GM18907 (cell line): ENCODE measurements around the gene CROCC2.
A peak's percentile ranks its signal among the peaks of the same experiment; 100 is the strongest.

Source experiments
- ATAC-seq: cut with Tn5 transposase; IDR thresholded peaks from one replicate; pipeline ENCODE4 v1.9.1; 2021; ENCODE audit warnings: mild to moderate bottlenecking, moderate library complexity; ENCODE audit not compliant: unreplicated experiment

CROCC2 gene

GRCh38 chr2:241031436-241032165 lies 125.5 kb downstream of the CROCC2 start:
- no peak for ATAC-seq

GRCh38 chr2:241033336-241033987 lies 127.3 kb downstream of the CROCC2 start:
- ATAC-seq: no peak

- ATAC-seq: no peak
Measured at GRCh38 chr2:241033994-241034393, 127.9 kb downstream of the CROCC2 start.

GRCh38 chr2:241034490-241035141 lies 128.5 kb downstream of the CROCC2 start:
- ATAC-seq: no peak

- no peak for ATAC-seq
Measured at GRCh38 chr2:241035142-241035817, 129.1 kb downstream of the CROCC2 start.

GRCh38 chr2:241035818-241036396 lies 129.8 kb downstream of the CROCC2 start:
- ATAC-seq: peak; percentile 12

GRCh38 chr2:241036397-241036963 lies 130.3 kb downstream of the CROCC2 start:
- peak; percentile 76 for ATAC-seq

GRCh38 chr2:241036964-241037421 lies 130.9 kb downstream of the CROCC2 start:
- ATAC-seq: peak; percentile 14

- no peak for ATAC-seq
Measured at GRCh38 chr2:241037498-241037897, 131.4 kb downstream of the CROCC2 start.

GRCh38 chr2:241038374-241039180 lies 132.4 kb downstream of the CROCC2 start:
- ATAC-seq: no peak

- no peak for ATAC-seq
Measured at GRCh38 chr2:241039416-241039815, 133.3 kb downstream of the CROCC2 start.

- ATAC-seq: no peak
Measured at GRCh38 chr2:241040081-241040803, 134.1 kb downstream of the CROCC2 start.

- ATAC-seq: peak; percentile 72
Measured at GRCh38 chr2:241041589-241042158, 135.5 kb downstream of the CROCC2 start.
